ENCODE measurements around the gene ID4.

- TF ChIP-seq EP300 (IDR thresholded peaks at IDR 0.05): no peak
- no peak for TF ChIP-seq CTCF (IDR thresholded peaks at IDR 0.05)
- TF ChIP-seq POLR2AphosphoS5 (IDR thresholded peaks at IDR 0.05): no peak
Measured at GRCh38 chr6:19796452-19796851, 40.7 kb upstream of the ID4 start.
